Omental fat pad (tissue), 4 donors: ENCODE measurements around the gene ERBB4. TPM values are rescaled to one million over a fixed set of nuclear protein-coding genes. Genes with fewer than 3 reads are reported as not detected.

ENCODE experiments used
- ATAC-seq: fragments of 150-250 bp; one replicate; pipeline ENCODE4 v1.9.1; 2016; ENCODE audit warnings: mild to moderate bottlenecking, moderate library complexity; ENCODE audit not compliant: low FRiP score
- DNase-seq: peaks from one replicate; pipeline ENCODE4 v3.0.0-alpha.2; 2019; ENCODE audit warnings: low spot score
- CTCF ChIP-seq, 3 donors: fragments of 450-650 bp; IDR thresholded peaks; one replicate each; pipeline ENCODE4 v1.5.1; 2016 to 2017; ENCODE audit warnings: antibody characterized with exemption in 3 of 3, mild to moderate bottlenecking in 3 of 3, moderate library complexity in 2 of 3
- total RNA-seq, 4 donors: library from RNA; depleted of rRNA; stranded (reverse); fragments of >200 nt; gene quantifications; one replicate each; pipeline ENCODE4 v1.1.0, GENCODE V29; 2016

ERBB4 gene
- 1 to 10 TPM in 2 of 4 donors, under 1 TPM in 2; 0.16 to 7.7 (median 2.1) TPM for total RNA-seq

GRCh38 chr2:212538305-212539071 lies at the start of gene ERBB4:
Gene ERBB4, minus strand, starts transcription at chr2:212538802. Its CDS starts 272 bp downstream, at chr2:212538530.
- no peak for DNase-seq

GRCh38 chr2:212580117-212580516 lies 41.5 kb upstream of the ERBB4 start:
- no peak for DNase-seq
- no peak for ATAC-seq
- TF ChIP-seq CTCF (IDR thresholded peaks at IDR 0.05): no peak

More at GRCh38 chr2:212538305-212539071, at the start of gene ERBB4:
- peak; percentile 23 for ATAC-seq
- TF ChIP-seq CTCF (IDR thresholded peaks at IDR 0.05): no peak

GRCh38 chr2:212556296-212556695 lies 17.7 kb upstream of the ERBB4 start:
- no peak for DNase-seq
- TF ChIP-seq CTCF (IDR thresholded peaks at IDR 0.05): no peak
- no peak for ATAC-seq

GRCh38 chr2:212554233-212554632 lies 15.6 kb upstream of the ERBB4 start:
- no peak for ATAC-seq
- TF ChIP-seq CTCF (IDR thresholded peaks at IDR 0.05): no peak

GRCh38 chr2:212549941-212550340 lies 11.3 kb upstream of the ERBB4 start:
- TF ChIP-seq CTCF (IDR thresholded peaks at IDR 0.05): no peak
- no peak for ATAC-seq
- DNase-seq: no peak

More at GRCh38 chr2:212554233-212554632, 15.6 kb upstream of the ERBB4 start:
- DNase-seq: no peak

- no peak for TF ChIP-seq CTCF (IDR thresholded peaks at IDR 0.05)
- DNase-seq (no peak), ATAC-seq (no peak)
These were observed 10.9 kb upstream of the ERBB4 start for GRCh38 chr2:212549463-212549862.

GRCh38 chr2:212548455-212548819 lies 9.8 kb upstream of the ERBB4 start:
- ATAC-seq (no peak), DNase-seq (no peak)
- no peak for TF ChIP-seq CTCF (IDR thresholded peaks at IDR 0.05)
